Measurements from ENCODE around the gene JAG2. TPM values are rescaled to one million over a fixed set of nuclear protein-coding genes. Genes with fewer than 3 reads are reported as not detected.

Gene JAG2
- total and polyA plus RNA-seq, 2 experiments from 2014 or later, result 1.5 TPM; not detected in 1

GRCh38 chr14:105180592-105181548 lies 12.3 kb upstream of the JAG2 start, which contains the start of gene NUDT14:
Gene NUDT14 (minus strand): TSS chr14:105181312. CDS start chr14:105181209, 103 bp downstream.
- H3K27ac ChIP-seq, result no peak within 1 kb of the TSS
- in situ Hi-C loops (cut with MboI), result no loop called here
- H3K9ac ChIP-seq, result peak within 1 kb of the TSS; percentile 57; the same call in 1 of the 2 replicates
- peak within 1 kb of the TSS; percentile 81 for H3K4me2 ChIP-seq (ENCODE audit: unreplicated experiment)
- no peaks in the 10 kb centered on the region for H4K20me1 ChIP-seq (ENCODE audit: insufficient read depth)
- TF ChIP-seq EZH2 (IDR thresholded peaks at IDR 0.05; ENCODE audit: insufficient read depth, poor library complexity, severe bottlenecking), result no peak
- TF ChIP-seq EZH2phosphoT487 (IDR thresholded peaks at IDR 0.05; ENCODE audit: insufficient read depth, low read depth), result no peak
- H3K4me3 ChIP-seq, result peak within 1 kb of the TSS; percentile 65
- no peaks in the 10 kb centered on the region for H3K9me3 ChIP-seq (ENCODE audit: low read depth)
- no peaks in the 10 kb centered on the region for H3K9me2 ChIP-seq (ENCODE audit: insufficient read depth)
- H2AFZ ChIP-seq, result peak within 1 kb of the TSS; percentile 83
- no peaks in the 10 kb centered on the region for H3K4me1 ChIP-seq (ENCODE audit: insufficient read depth)
- 3% methylated on average over 24 to 55 of the region's 106 CpGs for WGBS, 2 experiments (ENCODE audit: low coverage in 1 of 2, low lambda C conversion rate in 2 of 2, missing lambda C conversion rate in 2 of 2)
- H3F3A ChIP-seq (ENCODE audit: insufficient read depth), result no peaks in the 10 kb centered on the region
- no peaks in the 10 kb centered on the region for H3K36me3 ChIP-seq (ENCODE audit: low read depth)
- peak; percentile 86 for DNase-seq
- 0 out of 2 replicates have a peak, but pooled peaks cover 6% of the 10 kb centered on the region for H3K27me3 ChIP-seq (replicated peaks; ENCODE audit: insufficient read depth)
- H3K79me2 ChIP-seq (ENCODE audit: insufficient read depth), result no peaks in the 10 kb centered on the region

GRCh38 chr14:105179191-105179590 lies 10.6 kb upstream of the JAG2 start:
- no peak overlapping the region for H3K9ac ChIP-seq
- H2AFZ ChIP-seq, result no peak overlapping the region
- H4K20me1 ChIP-seq (ENCODE audit: insufficient read depth), result no peaks in the 10 kb centered on the region
- no peaks in the 10 kb centered on the region for H3K9me3 ChIP-seq (ENCODE audit: low read depth)
- in situ Hi-C loops (cut with MboI), result no loop called here
- 0 out of 2 replicates have a peak, but pooled peaks cover 6% of the 10 kb centered on the region for H3K27me3 ChIP-seq (replicated peaks; ENCODE audit: insufficient read depth)
- no peaks in the 10 kb centered on the region for H3K4me1 ChIP-seq (ENCODE audit: insufficient read depth)
- 81 to 84% methylated on average over 12 to 13 of the region's 13 CpGs for WGBS, 2 experiments (ENCODE audit: low coverage in 1 of 2, low lambda C conversion rate in 2 of 2, missing lambda C conversion rate in 2 of 2)
- H3K36me3 ChIP-seq (ENCODE audit: low read depth), result no peaks in the 10 kb centered on the region
- H3K9me2 ChIP-seq (ENCODE audit: insufficient read depth), result no peaks in the 10 kb centered on the region
- H3K79me2 ChIP-seq (ENCODE audit: insufficient read depth), result no peaks in the 10 kb centered on the region
- H3K27ac ChIP-seq, result no peak overlapping the region
- DNase-seq, result no peak
- no peak overlapping the region for H3K4me3 ChIP-seq
- H3K4me2 ChIP-seq (ENCODE audit: unreplicated experiment), result no peak overlapping the region
- TF ChIP-seq EZH2 (IDR thresholded peaks at IDR 0.05; ENCODE audit: insufficient read depth, poor library complexity, severe bottlenecking) (no peak), EZH2phosphoT487 (IDR thresholded peaks at IDR 0.05; ENCODE audit: insufficient read depth, low read depth) (no peak)
- H3F3A ChIP-seq (ENCODE audit: insufficient read depth), result no peaks in the 10 kb centered on the region

- no peak overlapping the region for H3K4me2 ChIP-seq (ENCODE audit: unreplicated experiment)
- 77 to 85% methylated on average over 2 to 11 of the region's 11 CpGs for WGBS, 2 experiments (ENCODE audit: low coverage in 1 of 2, low lambda C conversion rate in 2 of 2, missing lambda C conversion rate in 2 of 2)
- in situ Hi-C loops (cut with MboI), result no loop called here
Measured at GRCh38 chr14:105178868-105179140, 10.2 kb upstream of the JAG2 start.

GRCh38 chr14:105178069-105178867 lies 9.7 kb upstream of the JAG2 start:
- H3K36me3 ChIP-seq (ENCODE audit: low read depth), result no peaks in the 10 kb centered on the region
- TF ChIP-seq EZH2 (IDR thresholded peaks at IDR 0.05; ENCODE audit: insufficient read depth, poor library complexity, severe bottlenecking) (no peak), EZH2phosphoT487 (IDR thresholded peaks at IDR 0.05; ENCODE audit: insufficient read depth, low read depth) (no peak)
- 66% methylated on average over 18 to 19 of the region's 19 CpGs for WGBS, 2 experiments (ENCODE audit: low coverage in 1 of 2, low lambda C conversion rate in 2 of 2, missing lambda C conversion rate in 2 of 2)
- H4K20me1 ChIP-seq (ENCODE audit: insufficient read depth), result no peaks in the 10 kb centered on the region
- in situ Hi-C loops (cut with MboI), result no loop called here
- no peaks in the 10 kb centered on the region for H3K9me3 ChIP-seq (ENCODE audit: low read depth)
- H3K4me1 ChIP-seq (ENCODE audit: insufficient read depth), result no peaks in the 10 kb centered on the region
- no peak overlapping the region for H3K4me2 ChIP-seq (ENCODE audit: unreplicated experiment)
- H3K9me2 ChIP-seq (ENCODE audit: insufficient read depth), result no peaks in the 10 kb centered on the region
- H3K4me3 ChIP-seq, result no peak overlapping the region
- H3K27ac ChIP-seq, result no peak overlapping the region
- DNase-seq, result no peak
- 0 out of 2 replicates have a peak, but pooled peaks cover 6% of the 10 kb centered on the region for H3K27me3 ChIP-seq (replicated peaks; ENCODE audit: insufficient read depth)
- no peaks in the 10 kb centered on the region for H3K79me2 ChIP-seq (ENCODE audit: insufficient read depth)
- no peaks in the 10 kb centered on the region for H3F3A ChIP-seq (ENCODE audit: insufficient read depth)
- H3K9ac ChIP-seq, result no peak overlapping the region
- no peak overlapping the region for H2AFZ ChIP-seq

More at GRCh38 chr14:105178868-105179140, 10.2 kb upstream of the JAG2 start:
- Histone ChIP-seq H3K9ac (no peak overlapping the region), H3K4me3 (no peak overlapping the region), H3K27ac (no peak overlapping the region), H4K20me1 (ENCODE audit: insufficient read depth) (no peaks in the 10 kb centered on the region), H3K27me3 (replicated peaks; ENCODE audit: insufficient read depth) (0 out of 2 replicates have a peak, but pooled peaks cover 6% of the 10 kb centered on the region), H3F3A (ENCODE audit: insufficient read depth) (no peaks in the 10 kb centered on the region), H2AFZ (no peak overlapping the region), H3K4me1 (ENCODE audit: insufficient read depth) (no peaks in the 10 kb centered on the region), H3K9me2 (ENCODE audit: insufficient read depth) (no peaks in the 10 kb centered on the region), H3K36me3 (ENCODE audit: low read depth) (no peaks in the 10 kb centered on the region), H3K9me3 (ENCODE audit: low read depth) (no peaks in the 10 kb centered on the region), H3K79me2 (ENCODE audit: insufficient read depth) (no peaks in the 10 kb centered on the region)
- no peak for TF ChIP-seq EZH2 (IDR thresholded peaks at IDR 0.05; ENCODE audit: insufficient read depth, poor library complexity, severe bottlenecking)
- no peak for TF ChIP-seq EZH2phosphoT487 (IDR thresholded peaks at IDR 0.05; ENCODE audit: insufficient read depth, low read depth)
- no peak for DNase-seq

Measured in GM23248 (cell line).